HepG2 (cell line): Measurements from ENCODE around the gene LMAN1L. TPM values are rescaled to one million over a fixed set of nuclear protein-coding genes. Genes with fewer than 3 reads are reported as not detected.

ENCODE experiments used
- JDP2 ChIP-seq: sonication (generic); formaldehyde crosslinking; IDR thresholded peaks from 2 replicates; pipeline ENCODE4 v1.8.1; 2022; ENCODE audit warnings: missing genetic modification reagents, borderline replicate concordance
- NAIF1 ChIP-seq: sonication (generic); formaldehyde crosslinking; IDR thresholded peaks from 2 replicates; pipeline ENCODE4 v1.5.0; 2020; ENCODE audit warnings: mild to moderate bottlenecking, missing genetic modification reagents, borderline replicate concordance
- NFATC3 ChIP-seq: sonication (generic); formaldehyde crosslinking; IDR thresholded peaks from 2 replicates; pipeline ENCODE4 v1.5.1; 2020; ENCODE audit warnings: mild to moderate bottlenecking, missing genetic modification reagents
- NR2F2 ChIP-seq: IDR thresholded peaks from 2 replicates; pipeline ENCODE4 v1.6.1; 2012; ENCODE audit warnings: low read depth, inconsistent platforms, borderline replicate concordance
- RBAK ChIP-seq: sonication (generic); formaldehyde crosslinking; IDR thresholded peaks from 2 replicates; pipeline ENCODE4 v1.5.1; 2020; ENCODE audit warnings: mild to moderate bottlenecking, missing genetic modification reagents
- TFDP2 ChIP-seq: sonication (generic); formaldehyde crosslinking; IDR thresholded peaks from 2 replicates; pipeline ENCODE4 v1.4.0; 2020; ENCODE audit warnings: missing genetic modification reagents
- ZBTB40 ChIP-seq, 2 experiments: fragments of 450-650 bp in 1 of 2; sonication (generic) in 1 of 2; formaldehyde crosslinking in 1 of 2; IDR thresholded peaks; 2 replicates each; pipeline versions ENCODE4 v1.6.1 to v1.8.0; 2016 to 2022; ENCODE audit warnings: antibody characterized with exemption in 1 of 2, mild to moderate bottlenecking in 1 of 2, missing genetic modification reagents in 1 of 2
- ZNF644 ChIP-seq: IDR thresholded peaks from 2 replicates; pipeline ENCODE4 v1.6.1; 2016; ENCODE audit warnings: low read depth
- ZNF678 ChIP-seq: sonication (generic); formaldehyde crosslinking; IDR thresholded peaks from 2 replicates; pipeline ENCODE4 v1.4.0; 2020; ENCODE audit warnings: mild to moderate bottlenecking, missing genetic modification reagents
- ZSCAN12 ChIP-seq: sonication (generic); formaldehyde crosslinking; IDR thresholded peaks from 2 replicates; pipeline ENCODE4 v1.9.0; 2021; ENCODE audit warnings: mild to moderate bottlenecking, missing genetic modification reagents
- polyA plus RNA-seq, 8 experiments: library from polyadenylated mRNA; depleted of rRNA in 3 of 8; stranded (reverse) in 7 of 8; unstranded in 1 of 8; fragments of >200 nt; fragmentation: Illumina TruSeq in 4 of 8; extraction: Trizol in 4 of 8; gene quantifications; 2 replicates each; pipeline versions ENCODE4 v1.2.1 to v1.2.3, GENCODE V29; 2011 to 2016; ENCODE audit warnings: low read depth in 4 of 8, missing spikeins in 1 of 8, mixed read lengths in 1 of 8; ENCODE audit not compliant: insufficient read depth in 1 of 8
- total RNA-seq, 5 experiments: library from RNA; depleted of rRNA; stranded (reverse); fragments of >200 nt; fragmentation: Illumina TruSeq; extraction: Trizol; gene quantifications; 2 replicates each; pipeline ENCODE4 v1.2.3, GENCODE V29; 2016; ENCODE audit warnings: low read depth in 1 of 5
- TF ChIP-seq, protein P1 (sequence below): sonication (generic); formaldehyde crosslinking; IDR thresholded peaks from 2 replicates; pipeline ENCODE4 v1.4.0; 2020; ENCODE audit warnings: mild to moderate bottlenecking, missing genetic modification reagents
- TF ChIP-seq, protein P2 (sequence below): sonication (generic); formaldehyde crosslinking; IDR thresholded peaks from 2 replicates; pipeline ENCODE4 v1.4.0; 2020; ENCODE audit warnings: missing genetic modification reagents

LMAN1L gene
- total and polyA plus RNA-seq, 2 of the 13 experiments (the other 11 are each of a cell fraction or from before 2014, with no cell fraction given) = not detected

DNA sequence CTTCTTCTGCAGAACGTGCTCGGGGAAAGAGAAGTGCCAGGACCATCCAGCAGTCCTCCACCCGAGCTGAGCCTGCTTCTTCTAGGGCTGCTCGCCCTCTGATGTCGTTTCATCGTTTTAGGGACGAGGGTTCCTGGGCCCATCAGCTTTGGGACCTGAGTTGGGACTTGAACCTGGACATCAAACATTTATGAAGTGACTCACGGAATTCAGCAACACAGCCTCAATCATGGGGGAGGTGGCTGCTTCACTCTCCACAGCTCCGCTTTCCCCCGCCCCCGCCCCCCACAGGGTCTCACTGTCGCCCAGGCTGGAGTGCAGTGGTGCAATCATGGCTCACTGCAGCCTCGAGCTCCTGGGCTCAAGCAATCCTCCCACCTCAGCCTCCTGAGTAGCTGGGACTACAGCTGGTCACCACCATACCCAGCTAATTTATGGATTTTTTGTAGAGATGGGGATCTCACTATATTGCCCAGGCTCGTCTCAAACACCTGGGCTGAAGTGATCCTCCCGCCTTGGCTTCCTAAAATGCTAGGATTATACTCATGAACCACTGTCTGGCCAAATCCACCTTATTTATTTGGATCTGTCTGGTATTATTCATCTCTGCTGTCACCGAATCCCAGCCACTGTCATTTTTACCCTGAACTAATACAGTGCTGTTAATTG, 61.3 kb downstream of the LMAN1L start (continued):
- TF ChIP-seq ZBTB40 (IDR thresholded peaks at IDR 0.05) (no peak), ZBTB40 (CRISPR knock-in tag; IDR thresholded peaks at IDR 0.05) (no peak), ZNF678 (CRISPR knock-in tag) (no peak), NR2F2 (no peak), ZNF644 (CRISPR knock-in tag) (no peak), TFDP2 (CRISPR knock-in tag) (no peak), ZSCAN12 (CRISPR knock-in tag) (no peak), NAIF1 (CRISPR knock-in tag) (0 out of 2 replicates have a peak, but pooled peaks have one; percentile 27), RBAK (CRISPR knock-in tag) (no peak), NFATC3 (CRISPR knock-in tag) (no peak), JDP2 (CRISPR knock-in tag) (no peak)
- TF ChIP-seq, protein P1, sequence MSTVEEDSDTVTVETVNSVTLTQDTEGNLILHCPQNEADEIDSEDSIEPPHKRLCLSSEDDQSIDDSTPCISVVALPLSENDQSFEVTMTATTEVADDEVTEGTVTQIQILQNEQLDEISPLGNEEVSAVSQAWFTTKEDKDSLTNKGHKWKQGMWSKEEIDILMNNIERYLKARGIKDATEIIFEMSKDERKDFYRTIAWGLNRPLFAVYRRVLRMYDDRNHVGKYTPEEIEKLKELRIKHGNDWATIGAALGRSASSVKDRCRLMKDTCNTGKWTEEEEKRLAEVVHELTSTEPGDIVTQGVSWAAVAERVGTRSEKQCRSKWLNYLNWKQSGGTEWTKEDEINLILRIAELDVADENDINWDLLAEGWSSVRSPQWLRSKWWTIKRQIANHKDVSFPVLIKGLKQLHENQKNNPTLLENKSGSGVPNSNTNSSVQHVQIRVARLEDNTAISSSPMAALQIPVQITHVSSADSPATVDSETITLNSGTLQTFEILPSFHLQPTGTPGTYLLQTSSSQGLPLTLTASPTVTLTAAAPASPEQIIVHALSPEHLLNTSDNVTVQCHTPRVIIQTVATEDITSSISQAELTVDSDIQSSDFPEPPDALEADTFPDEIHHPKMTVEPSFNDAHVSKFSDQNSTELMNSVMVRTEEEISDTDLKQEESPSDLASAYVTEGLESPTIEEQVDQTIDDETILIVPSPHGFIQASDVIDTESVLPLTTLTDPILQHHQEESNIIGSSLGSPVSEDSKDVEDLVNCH = no peak
- TF ChIP-seq, protein P2, sequence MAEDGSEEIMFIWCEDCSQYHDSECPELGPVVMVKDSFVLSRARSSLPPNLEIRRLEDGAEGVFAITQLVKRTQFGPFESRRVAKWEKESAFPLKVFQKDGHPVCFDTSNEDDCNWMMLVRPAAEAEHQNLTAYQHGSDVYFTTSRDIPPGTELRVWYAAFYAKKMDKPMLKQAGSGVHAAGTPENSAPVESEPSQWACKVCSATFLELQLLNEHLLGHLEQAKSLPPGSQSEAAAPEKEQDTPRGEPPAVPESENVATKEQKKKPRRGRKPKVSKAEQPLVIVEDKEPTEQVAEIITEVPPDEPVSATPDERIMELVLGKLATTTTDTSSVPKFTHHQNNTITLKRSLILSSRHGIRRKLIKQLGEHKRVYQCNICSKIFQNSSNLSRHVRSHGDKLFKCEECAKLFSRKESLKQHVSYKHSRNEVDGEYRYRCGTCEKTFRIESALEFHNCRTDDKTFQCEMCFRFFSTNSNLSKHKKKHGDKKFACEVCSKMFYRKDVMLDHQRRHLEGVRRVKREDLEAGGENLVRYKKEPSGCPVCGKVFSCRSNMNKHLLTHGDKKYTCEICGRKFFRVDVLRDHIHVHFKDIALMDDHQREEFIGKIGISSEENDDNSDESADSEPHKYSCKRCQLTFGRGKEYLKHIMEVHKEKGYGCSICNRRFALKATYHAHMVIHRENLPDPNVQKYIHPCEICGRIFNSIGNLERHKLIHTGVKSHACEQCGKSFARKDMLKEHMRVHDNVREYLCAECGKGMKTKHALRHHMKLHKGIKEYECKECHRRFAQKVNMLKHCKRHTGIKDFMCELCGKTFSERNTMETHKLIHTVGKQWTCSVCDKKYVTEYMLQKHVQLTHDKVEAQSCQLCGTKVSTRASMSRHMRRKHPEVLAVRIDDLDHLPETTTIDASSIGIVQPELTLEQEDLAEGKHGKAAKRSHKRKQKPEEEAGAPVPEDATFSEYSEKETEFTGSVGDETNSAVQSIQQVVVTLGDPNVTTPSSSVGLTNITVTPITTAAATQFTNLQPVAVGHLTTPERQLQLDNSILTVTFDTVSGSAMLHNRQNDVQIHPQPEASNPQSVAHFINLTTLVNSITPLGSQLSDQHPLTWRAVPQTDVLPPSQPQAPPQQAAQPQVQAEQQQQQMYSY (CRISPR knock-in tag) = no peak
